ENCODE measurements around the gene ZFAND3. TPM values are rescaled to one million over a fixed set of nuclear protein-coding genes. Genes with fewer than 3 reads are reported as not detected.
A peak's percentile ranks its signal among the peaks of the same experiment; 100 is the strongest.

ZFAND3 gene
- total RNA-seq, 1 donor from 2014 or later, result 56.3 TPM

GRCh38 chr6:37982317-37982716 lies 162.8 kb downstream of the ZFAND3 start:
- Mint-ChIP-seq H3K4me1 (peaks cover 75% of the 10 kb centered on the region), H3K27ac (no peak overlapping the region), H3K4me3 (no peak overlapping the region), H3K36me3 (ENCODE audit: low read depth) (peaks cover 2% of the 10 kb centered on the region), H3K9me3 (peaks cover 2% of the 10 kb centered on the region), H3K27me3 (no peaks in the 10 kb centered on the region)
- DNase-seq (no peak), ATAC-seq (ENCODE audit: low read depth) (peak; percentile 86)
- intact Hi-C loops (cut with micrococcal nuclease), result no loop called here
- TF ChIP-seq CTCF (IDR thresholded peaks at IDR 0.05), result no peak
- ChIA-PET POLR2A (interaction anchor here (0.6 kb wide), 1 partner anchor 552 kb away, joined by 3 read pairs; no protein-coding TSS in a partner anchor), CTCF (no interaction called here)

DNA sequence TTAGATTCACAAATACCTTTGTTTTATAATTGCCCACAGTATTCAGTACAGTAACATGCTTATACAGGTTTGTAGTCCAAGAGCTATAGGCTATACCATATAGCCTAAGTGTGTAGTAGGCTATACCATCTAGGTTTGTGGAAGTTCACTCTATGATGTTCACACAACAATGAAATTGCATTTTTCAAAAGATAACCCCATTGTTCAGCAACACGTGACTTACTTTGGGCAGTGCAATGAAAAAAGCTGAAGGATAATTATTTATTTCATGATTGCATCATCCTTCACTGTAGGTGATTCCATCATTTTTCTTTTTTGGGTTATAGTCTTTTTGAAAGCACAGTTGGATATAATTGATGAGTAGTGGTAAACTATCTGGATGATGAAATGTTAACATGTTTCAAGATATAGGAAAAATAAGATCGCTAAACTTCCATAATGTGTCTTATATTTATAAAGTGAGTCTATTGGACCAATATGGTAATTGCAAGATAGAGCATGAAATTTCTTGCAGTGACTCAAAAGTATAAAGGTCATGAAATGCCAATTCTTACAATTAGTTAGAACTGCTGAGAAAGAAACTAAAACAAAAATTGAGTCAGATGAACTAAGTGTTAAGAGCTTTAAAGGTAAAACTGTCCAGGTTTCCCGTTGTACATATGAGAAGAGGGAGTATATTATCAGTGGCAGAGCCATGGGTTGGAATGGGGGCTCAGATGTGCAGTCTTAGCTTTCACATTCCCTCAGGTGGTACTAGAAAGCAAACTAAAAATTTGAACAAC lies 164.4 kb downstream of the ZFAND3 start:
- no peak for TF ChIP-seq CTCF (IDR thresholded peaks at IDR 0.05)
- Mint-ChIP-seq H3K4me1 (peaks cover 77% of the 10 kb centered on the region), H3K4me3 (peak overlapping the region; percentile 24), H3K27ac (peak overlapping the region; percentile 46), H3K36me3 (ENCODE audit: low read depth) (no peaks in the 10 kb centered on the region), H3K27me3 (no peaks in the 10 kb centered on the region), H3K9me3 (no peaks in the 10 kb centered on the region)
- intact Hi-C loops (cut with micrococcal nuclease), result no loop called here
- POLR2A ChIA-PET, result interaction anchor here (0.7 to 1.2 kb wide), 2 partner anchors 33 to 165 kb away, joined by 3 to 7 read pairs; no protein-coding TSS in a partner anchor
- CTCF ChIA-PET, result interaction anchor here (1.3 kb wide), 1 partner anchor 28 kb away, joined by 4 read pairs; no protein-coding TSS in a partner anchor
- ATAC-seq (ENCODE audit: low read depth), result no peak
- no peak for DNase-seq

DNA sequence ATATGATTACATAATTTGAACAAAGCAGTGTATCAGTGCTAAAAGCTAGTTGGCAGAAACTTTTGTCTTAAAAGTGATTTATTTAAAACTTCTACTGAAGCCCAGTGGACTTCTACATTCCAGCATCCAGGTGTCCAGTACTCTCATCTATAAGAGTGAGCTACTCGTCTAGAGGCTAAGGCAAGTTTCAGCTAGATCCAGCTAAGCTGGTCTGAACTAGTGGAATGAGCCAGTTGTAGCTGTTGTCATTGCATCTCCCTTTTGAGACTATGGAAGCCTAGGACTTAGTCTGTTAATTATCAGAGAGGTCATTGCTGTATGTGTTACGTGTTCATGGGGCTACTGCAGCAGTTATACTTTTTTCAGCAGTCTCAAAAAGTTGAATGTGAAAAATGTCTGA lies 165.1 kb downstream of the ZFAND3 start:
- Mint-ChIP-seq H3K9me3 (no peaks in the 10 kb centered on the region), H3K4me1 (peaks cover 75% of the 10 kb centered on the region), H3K27me3 (no peaks in the 10 kb centered on the region), H3K27ac (peak overlapping the region; percentile 46), H3K36me3 (ENCODE audit: low read depth) (no peaks in the 10 kb centered on the region), H3K4me3 (no peak overlapping the region)
- CTCF ChIA-PET, result interaction anchor here (1.3 kb wide), 1 partner anchor 27 kb away, joined by 4 read pairs; no protein-coding TSS in a partner anchor
- POLR2A ChIA-PET, result interaction anchor here (0.7 to 1.2 kb wide), 3 partner anchors 33 to 454 kb away, joined by 3 to 7 read pairs (median 4); no protein-coding TSS in a partner anchor
- intact Hi-C loops (cut with micrococcal nuclease), result no loop called here
- DNase-seq, result no peak
- ATAC-seq (ENCODE audit: low read depth), result no peak
- TF ChIP-seq CTCF (IDR thresholded peaks at IDR 0.05), result no peak

DNA sequence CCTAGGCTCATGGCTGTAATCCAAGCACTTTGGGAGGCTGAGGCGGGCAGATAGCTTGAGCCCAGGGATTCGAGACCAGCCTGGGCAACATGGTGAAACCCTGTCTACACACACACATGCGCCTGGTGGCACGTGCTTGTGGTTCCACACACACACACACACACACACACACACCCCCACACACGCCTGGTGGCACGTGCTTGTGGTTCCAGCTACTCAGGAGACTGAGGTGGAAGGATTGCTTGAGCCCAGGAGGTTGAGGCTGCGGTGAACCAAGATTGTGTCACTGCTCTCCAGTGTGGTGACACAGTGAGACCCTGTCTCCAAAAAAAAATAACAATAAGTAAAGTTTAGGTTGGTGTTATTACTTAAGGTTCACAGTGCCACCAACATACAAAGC lies 165.8 kb downstream of the ZFAND3 start:
- Mint-ChIP-seq H3K4me3 (no peak overlapping the region), H3K9me3 (no peaks in the 10 kb centered on the region), H3K27ac (no peak overlapping the region), H3K27me3 (no peaks in the 10 kb centered on the region), H3K36me3 (ENCODE audit: low read depth) (no peaks in the 10 kb centered on the region), H3K4me1 (peaks cover 75% of the 10 kb centered on the region)
- ChIA-PET POLR2A (interaction anchor here (0.6 to 0.7 kb wide), 2 partner anchors 130 to 454 kb away, joined by 3 to 4 read pairs; no protein-coding TSS in a partner anchor), CTCF (interaction anchor here (0.7 kb wide), 1 partner anchor 92 kb away, joined by 3 read pairs; no protein-coding TSS in a partner anchor)
- intact Hi-C loops (cut with micrococcal nuclease), result no loop called here
- no peak for TF ChIP-seq CTCF (IDR thresholded peaks at IDR 0.05)
- ATAC-seq (ENCODE audit: low read depth) (no peak), DNase-seq (no peak)

DNA sequence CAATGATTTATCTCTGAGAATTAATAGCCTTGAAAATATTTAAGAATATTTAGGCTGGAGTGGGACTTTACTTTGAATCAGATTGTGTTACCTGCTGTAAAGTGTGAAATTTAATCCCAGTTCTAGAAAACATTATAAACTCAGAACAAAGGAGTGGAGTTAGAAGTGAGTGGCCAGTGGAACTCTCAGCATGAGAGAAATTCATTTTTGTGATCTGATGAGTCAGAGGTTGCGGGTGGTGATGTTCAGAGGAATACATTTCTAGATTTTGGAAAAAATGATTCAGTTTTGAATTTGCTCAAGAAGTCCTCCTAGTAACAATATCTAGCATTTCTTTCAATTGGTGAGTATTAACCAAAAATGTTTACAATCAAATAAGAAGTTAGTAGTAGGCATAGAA lies 167.5 kb downstream of the ZFAND3 start:
- no peak for DNase-seq
- no peaks in the 10 kb centered on the region for H3K27me3 Mint-ChIP-seq
- TF ChIP-seq CTCF (IDR thresholded peaks at IDR 0.05), result no peak
- H3K27ac Mint-ChIP-seq, result no peak overlapping the region
- POLR2A ChIA-PET, result no interaction called here
- CTCF ChIA-PET, result no interaction called here
- peaks cover 67% of the 10 kb centered on the region for H3K4me1 Mint-ChIP-seq
- no peaks in the 10 kb centered on the region for H3K36me3 Mint-ChIP-seq (ENCODE audit: low read depth)
- H3K9me3 Mint-ChIP-seq, result no peaks in the 10 kb centered on the region
- no peak for ATAC-seq (ENCODE audit: low read depth)
- no peak overlapping the region for H3K4me3 Mint-ChIP-seq
- intact Hi-C loops (cut with micrococcal nuclease), result no loop called here
